ENCODE measurements around the gene CYTIP.

DNA sequence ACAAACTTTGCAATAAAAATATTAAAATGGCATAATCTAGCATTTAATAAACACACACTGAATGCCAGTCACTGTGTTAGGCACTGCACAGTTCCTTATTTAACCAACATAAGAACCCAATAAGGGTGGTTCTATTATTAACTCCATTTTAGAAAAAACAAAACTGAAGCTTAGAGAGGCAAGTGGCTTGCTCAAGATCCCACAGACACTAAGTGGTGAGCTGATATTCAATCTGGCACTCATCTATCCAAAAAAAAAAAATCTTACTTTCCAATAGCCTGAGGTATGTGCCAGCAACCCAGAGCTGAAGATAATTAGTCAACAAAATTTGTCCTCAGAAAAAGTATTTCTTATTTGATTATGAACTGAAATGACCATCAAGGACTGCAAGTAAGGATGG, 799 bp downstream of the CYTIP start:
- TF ChIP-seq, protein P1, sequence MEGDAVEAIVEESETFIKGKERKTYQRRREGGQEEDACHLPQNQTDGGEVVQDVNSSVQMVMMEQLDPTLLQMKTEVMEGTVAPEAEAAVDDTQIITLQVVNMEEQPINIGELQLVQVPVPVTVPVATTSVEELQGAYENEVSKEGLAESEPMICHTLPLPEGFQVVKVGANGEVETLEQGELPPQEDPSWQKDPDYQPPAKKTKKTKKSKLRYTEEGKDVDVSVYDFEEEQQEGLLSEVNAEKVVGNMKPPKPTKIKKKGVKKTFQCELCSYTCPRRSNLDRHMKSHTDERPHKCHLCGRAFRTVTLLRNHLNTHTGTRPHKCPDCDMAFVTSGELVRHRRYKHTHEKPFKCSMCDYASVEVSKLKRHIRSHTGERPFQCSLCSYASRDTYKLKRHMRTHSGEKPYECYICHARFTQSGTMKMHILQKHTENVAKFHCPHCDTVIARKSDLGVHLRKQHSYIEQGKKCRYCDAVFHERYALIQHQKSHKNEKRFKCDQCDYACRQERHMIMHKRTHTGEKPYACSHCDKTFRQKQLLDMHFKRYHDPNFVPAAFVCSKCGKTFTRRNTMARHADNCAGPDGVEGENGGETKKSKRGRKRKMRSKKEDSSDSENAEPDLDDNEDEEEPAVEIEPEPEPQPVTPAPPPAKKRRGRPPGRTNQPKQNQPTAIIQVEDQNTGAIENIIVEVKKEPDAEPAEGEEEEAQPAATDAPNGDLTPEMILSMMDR (IDR thresholded peaks at IDR 0.05), result no peak
- TF ChIP-seq, protein P2, sequence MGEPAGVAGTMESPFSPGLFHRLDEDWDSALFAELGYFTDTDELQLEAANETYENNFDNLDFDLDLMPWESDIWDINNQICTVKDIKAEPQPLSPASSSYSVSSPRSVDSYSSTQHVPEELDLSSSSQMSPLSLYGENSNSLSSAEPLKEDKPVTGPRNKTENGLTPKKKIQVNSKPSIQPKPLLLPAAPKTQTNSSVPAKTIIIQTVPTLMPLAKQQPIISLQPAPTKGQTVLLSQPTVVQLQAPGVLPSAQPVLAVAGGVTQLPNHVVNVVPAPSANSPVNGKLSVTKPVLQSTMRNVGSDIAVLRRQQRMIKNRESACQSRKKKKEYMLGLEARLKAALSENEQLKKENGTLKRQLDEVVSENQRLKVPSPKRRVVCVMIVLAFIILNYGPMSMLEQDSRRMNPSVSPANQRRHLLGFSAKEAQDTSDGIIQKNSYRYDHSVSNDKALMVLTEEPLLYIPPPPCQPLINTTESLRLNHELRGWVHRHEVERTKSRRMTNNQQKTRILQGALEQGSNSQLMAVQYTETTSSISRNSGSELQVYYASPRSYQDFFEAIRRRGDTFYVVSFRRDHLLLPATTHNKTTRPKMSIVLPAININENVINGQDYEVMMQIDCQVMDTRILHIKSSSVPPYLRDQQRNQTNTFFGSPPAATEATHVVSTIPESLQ (CRISPR knock-in tag; IDR thresholded peaks at IDR 0.05), result no peak
- TF ChIP-seq JUN (CRISPR knock-in tag; IDR thresholded peaks at IDR 0.05) (no peak), SP1 (CRISPR knock-in tag; conservative IDR thresholded peaks at IDR 0.05) (no peak), FOXP1 (CRISPR knock-in tag; IDR thresholded peaks at IDR 0.05; ENCODE audit: borderline replicate concordance) (no peak)
- TF ChIP-seq, protein P3, sequence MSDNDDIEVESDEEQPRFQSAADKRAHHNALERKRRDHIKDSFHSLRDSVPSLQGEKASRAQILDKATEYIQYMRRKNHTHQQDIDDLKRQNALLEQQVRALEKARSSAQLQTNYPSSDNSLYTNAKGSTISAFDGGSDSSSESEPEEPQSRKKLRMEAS (CRISPR knock-in tag; IDR thresholded peaks at IDR 0.05), result no peak
- TF ChIP-seq, protein P4, sequence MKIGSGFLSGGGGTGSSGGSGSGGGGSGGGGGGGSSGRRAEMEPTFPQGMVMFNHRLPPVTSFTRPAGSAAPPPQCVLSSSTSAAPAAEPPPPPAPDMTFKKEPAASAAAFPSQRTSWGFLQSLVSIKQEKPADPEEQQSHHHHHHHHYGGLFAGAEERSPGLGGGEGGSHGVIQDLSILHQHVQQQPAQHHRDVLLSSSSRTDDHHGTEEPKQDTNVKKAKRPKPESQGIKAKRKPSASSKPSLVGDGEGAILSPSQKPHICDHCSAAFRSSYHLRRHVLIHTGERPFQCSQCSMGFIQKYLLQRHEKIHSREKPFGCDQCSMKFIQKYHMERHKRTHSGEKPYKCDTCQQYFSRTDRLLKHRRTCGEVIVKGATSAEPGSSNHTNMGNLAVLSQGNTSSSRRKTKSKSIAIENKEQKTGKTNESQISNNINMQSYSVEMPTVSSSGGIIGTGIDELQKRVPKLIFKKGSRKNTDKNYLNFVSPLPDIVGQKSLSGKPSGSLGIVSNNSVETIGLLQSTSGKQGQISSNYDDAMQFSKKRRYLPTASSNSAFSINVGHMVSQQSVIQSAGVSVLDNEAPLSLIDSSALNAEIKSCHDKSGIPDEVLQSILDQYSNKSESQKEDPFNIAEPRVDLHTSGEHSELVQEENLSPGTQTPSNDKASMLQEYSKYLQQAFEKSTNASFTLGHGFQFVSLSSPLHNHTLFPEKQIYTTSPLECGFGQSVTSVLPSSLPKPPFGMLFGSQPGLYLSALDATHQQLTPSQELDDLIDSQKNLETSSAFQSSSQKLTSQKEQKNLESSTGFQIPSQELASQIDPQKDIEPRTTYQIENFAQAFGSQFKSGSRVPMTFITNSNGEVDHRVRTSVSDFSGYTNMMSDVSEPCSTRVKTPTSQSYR (CRISPR knock-in tag; IDR thresholded peaks at IDR 0.05), result no peak
- TF ChIP-seq, protein P5, sequence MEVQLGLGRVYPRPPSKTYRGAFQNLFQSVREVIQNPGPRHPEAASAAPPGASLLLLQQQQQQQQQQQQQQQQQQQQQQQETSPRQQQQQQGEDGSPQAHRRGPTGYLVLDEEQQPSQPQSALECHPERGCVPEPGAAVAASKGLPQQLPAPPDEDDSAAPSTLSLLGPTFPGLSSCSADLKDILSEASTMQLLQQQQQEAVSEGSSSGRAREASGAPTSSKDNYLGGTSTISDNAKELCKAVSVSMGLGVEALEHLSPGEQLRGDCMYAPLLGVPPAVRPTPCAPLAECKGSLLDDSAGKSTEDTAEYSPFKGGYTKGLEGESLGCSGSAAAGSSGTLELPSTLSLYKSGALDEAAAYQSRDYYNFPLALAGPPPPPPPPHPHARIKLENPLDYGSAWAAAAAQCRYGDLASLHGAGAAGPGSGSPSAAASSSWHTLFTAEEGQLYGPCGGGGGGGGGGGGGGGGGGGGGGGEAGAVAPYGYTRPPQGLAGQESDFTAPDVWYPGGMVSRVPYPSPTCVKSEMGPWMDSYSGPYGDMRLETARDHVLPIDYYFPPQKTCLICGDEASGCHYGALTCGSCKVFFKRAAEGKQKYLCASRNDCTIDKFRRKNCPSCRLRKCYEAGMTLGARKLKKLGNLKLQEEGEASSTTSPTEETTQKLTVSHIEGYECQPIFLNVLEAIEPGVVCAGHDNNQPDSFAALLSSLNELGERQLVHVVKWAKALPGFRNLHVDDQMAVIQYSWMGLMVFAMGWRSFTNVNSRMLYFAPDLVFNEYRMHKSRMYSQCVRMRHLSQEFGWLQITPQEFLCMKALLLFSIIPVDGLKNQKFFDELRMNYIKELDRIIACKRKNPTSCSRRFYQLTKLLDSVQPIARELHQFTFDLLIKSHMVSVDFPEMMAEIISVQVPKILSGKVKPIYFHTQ (CRISPR knock-in tag; IDR thresholded peaks at IDR 0.05), result no peak
- TF ChIP-seq, protein P6, sequence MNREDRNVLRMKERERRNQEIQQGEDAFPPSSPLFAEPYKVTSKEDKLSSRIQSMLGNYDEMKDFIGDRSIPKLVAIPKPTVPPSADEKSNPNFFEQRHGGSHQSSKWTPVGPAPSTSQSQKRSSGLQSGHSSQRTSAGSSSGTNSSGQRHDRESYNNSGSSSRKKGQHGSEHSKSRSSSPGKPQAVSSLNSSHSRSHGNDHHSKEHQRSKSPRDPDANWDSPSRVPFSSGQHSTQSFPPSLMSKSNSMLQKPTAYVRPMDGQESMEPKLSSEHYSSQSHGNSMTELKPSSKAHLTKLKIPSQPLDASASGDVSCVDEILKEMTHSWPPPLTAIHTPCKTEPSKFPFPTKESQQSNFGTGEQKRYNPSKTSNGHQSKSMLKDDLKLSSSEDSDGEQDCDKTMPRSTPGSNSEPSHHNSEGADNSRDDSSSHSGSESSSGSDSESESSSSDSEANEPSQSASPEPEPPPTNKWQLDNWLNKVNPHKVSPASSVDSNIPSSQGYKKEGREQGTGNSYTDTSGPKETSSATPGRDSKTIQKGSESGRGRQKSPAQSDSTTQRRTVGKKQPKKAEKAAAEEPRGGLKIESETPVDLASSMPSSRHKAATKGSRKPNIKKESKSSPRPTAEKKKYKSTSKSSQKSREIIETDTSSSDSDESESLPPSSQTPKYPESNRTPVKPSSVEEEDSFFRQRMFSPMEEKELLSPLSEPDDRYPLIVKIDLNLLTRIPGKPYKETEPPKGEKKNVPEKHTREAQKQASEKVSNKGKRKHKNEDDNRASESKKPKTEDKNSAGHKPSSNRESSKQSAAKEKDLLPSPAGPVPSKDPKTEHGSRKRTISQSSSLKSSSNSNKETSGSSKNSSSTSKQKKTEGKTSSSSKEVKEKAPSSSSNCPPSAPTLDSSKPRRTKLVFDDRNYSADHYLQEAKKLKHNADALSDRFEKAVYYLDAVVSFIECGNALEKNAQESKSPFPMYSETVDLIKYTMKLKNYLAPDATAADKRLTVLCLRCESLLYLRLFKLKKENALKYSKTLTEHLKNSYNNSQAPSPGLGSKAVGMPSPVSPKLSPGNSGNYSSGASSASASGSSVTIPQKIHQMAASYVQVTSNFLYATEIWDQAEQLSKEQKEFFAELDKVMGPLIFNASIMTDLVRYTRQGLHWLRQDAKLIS (CRISPR knock-in tag; IDR thresholded peaks at IDR 0.05; ENCODE audit: borderline replicate concordance), result no peak
- TF ChIP-seq, protein P7, sequence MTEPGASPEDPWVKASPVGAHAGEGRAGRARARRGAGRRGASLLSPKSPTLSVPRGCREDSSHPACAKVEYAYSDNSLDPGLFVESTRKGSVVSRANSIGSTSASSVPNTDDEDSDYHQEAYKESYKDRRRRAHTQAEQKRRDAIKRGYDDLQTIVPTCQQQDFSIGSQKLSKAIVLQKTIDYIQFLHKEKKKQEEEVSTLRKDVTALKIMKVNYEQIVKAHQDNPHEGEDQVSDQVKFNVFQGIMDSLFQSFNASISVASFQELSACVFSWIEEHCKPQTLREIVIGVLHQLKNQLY (CRISPR knock-in tag; IDR thresholded peaks at IDR 0.05), result no peak
- TF ChIP-seq, protein P8, sequence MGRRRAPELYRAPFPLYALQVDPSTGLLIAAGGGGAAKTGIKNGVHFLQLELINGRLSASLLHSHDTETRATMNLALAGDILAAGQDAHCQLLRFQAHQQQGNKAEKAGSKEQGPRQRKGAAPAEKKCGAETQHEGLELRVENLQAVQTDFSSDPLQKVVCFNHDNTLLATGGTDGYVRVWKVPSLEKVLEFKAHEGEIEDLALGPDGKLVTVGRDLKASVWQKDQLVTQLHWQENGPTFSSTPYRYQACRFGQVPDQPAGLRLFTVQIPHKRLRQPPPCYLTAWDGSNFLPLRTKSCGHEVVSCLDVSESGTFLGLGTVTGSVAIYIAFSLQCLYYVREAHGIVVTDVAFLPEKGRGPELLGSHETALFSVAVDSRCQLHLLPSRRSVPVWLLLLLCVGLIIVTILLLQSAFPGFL (CRISPR knock-in tag; IDR thresholded peaks at IDR 0.05; ENCODE audit: borderline replicate concordance), result no peak
- TF ChIP-seq, protein P9, sequence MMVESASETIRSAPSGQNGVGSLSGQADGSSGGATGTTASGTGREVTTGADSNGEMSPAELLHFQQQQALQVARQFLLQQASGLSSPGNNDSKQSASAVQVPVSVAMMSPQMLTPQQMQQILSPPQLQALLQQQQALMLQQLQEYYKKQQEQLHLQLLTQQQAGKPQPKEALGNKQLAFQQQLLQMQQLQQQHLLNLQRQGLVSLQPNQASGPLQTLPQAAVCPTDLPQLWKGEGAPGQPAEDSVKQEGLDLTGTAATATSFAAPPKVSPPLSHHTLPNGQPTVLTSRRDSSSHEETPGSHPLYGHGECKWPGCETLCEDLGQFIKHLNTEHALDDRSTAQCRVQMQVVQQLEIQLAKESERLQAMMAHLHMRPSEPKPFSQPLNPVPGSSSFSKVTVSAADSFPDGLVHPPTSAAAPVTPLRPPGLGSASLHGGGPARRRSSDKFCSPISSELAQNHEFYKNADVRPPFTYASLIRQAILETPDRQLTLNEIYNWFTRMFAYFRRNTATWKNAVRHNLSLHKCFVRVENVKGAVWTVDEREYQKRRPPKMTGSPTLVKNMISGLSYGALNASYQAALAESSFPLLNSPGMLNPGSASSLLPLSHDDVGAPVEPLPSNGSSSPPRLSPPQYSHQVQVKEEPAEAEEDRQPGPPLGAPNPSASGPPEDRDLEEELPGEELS (CRISPR knock-in tag; IDR thresholded peaks at IDR 0.05), result no peak
